PC-9 (cell line): ENCODE data around the gene CYBC1.

Source experiments
- EZH2 ChIP-seq: fragments of 200-600 bp; sonication (generic); IDR thresholded peaks from 2 replicates; pipeline ENCODE4 v1.8.0; 2017; ENCODE audit warnings: antibody characterized with exemption, low read depth
- TF ChIP-seq, protein P1 (sequence below): fragments of 200-600 bp; sonication (generic); conservative IDR thresholded peaks from 2 replicates; pipeline ENCODE4 v1.6.1; 2017; ENCODE audit warnings: mixed run types, antibody characterized with exemption, mild to moderate bottlenecking, moderate library complexity

DNA sequence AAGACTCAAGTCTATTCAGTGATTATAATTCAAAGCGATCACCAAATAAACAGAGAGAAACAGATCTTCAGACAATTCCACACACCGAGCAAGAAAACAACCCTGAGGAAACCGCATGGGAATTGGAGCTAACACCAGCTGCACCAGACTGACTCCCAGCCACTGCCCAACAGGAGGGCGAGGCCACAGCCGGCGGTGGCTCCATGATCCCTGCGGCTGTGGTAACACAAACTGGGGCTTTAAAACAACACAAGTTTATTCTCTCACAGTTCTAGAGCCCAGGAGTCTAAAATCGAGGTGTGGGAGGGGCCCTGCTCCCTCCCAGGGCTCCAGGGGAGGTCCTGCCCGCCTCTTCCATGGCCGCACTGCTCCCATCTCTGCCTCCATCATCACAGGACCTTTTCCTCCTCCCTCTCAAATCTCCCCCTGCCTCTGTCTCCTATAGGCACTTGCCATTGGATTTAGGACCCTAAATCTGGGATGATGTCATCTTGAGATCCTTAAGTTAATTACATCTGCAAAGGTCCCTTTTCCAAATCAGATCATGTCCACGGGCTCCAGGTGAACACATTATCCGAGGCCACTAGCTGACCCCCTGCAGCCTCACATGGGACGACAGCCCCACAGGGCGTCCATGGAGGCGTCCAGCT lies 42.1 kb downstream of the CYBC1 start:
- TF ChIP-seq, protein P1, sequence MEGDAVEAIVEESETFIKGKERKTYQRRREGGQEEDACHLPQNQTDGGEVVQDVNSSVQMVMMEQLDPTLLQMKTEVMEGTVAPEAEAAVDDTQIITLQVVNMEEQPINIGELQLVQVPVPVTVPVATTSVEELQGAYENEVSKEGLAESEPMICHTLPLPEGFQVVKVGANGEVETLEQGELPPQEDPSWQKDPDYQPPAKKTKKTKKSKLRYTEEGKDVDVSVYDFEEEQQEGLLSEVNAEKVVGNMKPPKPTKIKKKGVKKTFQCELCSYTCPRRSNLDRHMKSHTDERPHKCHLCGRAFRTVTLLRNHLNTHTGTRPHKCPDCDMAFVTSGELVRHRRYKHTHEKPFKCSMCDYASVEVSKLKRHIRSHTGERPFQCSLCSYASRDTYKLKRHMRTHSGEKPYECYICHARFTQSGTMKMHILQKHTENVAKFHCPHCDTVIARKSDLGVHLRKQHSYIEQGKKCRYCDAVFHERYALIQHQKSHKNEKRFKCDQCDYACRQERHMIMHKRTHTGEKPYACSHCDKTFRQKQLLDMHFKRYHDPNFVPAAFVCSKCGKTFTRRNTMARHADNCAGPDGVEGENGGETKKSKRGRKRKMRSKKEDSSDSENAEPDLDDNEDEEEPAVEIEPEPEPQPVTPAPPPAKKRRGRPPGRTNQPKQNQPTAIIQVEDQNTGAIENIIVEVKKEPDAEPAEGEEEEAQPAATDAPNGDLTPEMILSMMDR, result no peak
- TF ChIP-seq EZH2, result no peak
